Type B pancreatic cell (in vitro differentiated cells): ENCODE measurements around the gene ANKS1B. TPM values are rescaled to one million over a fixed set of nuclear protein-coding genes. Genes with fewer than 3 reads are reported as not detected.
"Not testable (repeated sequence)": the region's sequence is repeated elsewhere in the genome, so short reads cannot be mapped to it uniquely, and the experiment has no call there.

ENCODE experiments used
- DNase-seq: peaks from one replicate; pipeline ENCODE4 v3.0.0; 2021; ENCODE audit warnings: mixed read lengths; ENCODE audit not compliant: unreplicated experiment; ENCODE audit errors: extremely low spot score
- H3K27ac Mint-ChIP-seq: 2 replicates; pipeline ENCODE4 v1.8.0; 2021; ENCODE audit warnings: mild to moderate bottlenecking, mixed read lengths
- H3K27me3 Mint-ChIP-seq: 2 replicates; pipeline ENCODE4 v1.8.0; 2021; ENCODE audit warnings: mixed read lengths
- H3K36me3 Mint-ChIP-seq: 2 replicates; pipeline ENCODE4 v1.8.0; 2021; ENCODE audit warnings: mixed read lengths
- H3K4me1 Mint-ChIP-seq: one replicate; pipeline ENCODE4 v1.8.0; 2021; ENCODE audit warnings: mixed read lengths; ENCODE audit not compliant: unreplicated experiment
- H3K4me3 Mint-ChIP-seq: 2 replicates; pipeline ENCODE4 v1.8.0; 2021; ENCODE audit warnings: mild to moderate bottlenecking, mixed read lengths
- H3K9me3 Mint-ChIP-seq: 2 replicates; pipeline ENCODE4 v1.8.0; 2021; ENCODE audit warnings: mixed read lengths
- total RNA-seq: library from RNA; stranded (reverse); gene quantifications from 2 replicates; pipeline ENCODE4 v1.2.1, GENCODE V29; 2021; ENCODE audit warnings: low replicate concordance
- TF ChIP-seq, protein P1 (sequence below): fragments of 200-600 bp; sonication (generic); conservative IDR thresholded peaks from 2 replicates; pipeline ENCODE4 v1.5.0; 2021; ENCODE audit warnings: antibody characterized with exemption, mild to moderate bottlenecking

The ANKS1B gene
- total RNA-seq, 1 donor from 2014 or later, result 4.7 TPM

DNA sequence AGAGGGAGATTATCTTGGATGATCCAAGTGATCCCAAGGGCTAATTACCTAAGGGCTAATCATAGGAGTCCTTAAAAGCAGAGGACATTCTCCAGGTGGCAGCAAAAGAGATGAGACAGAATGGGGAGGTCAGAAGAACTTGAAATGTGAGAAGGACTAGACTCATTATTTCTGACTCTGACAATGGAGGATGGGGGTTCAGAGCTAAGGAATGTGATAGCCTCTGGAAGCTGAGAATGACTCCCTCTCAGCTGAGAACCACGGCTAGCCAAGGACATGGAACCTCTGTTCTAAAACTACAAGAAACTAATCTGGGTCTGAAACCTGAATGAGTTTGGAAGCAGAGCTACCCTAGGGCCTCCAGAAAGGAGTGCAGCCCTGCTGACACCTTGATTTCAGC lies 35.6 kb upstream of the ANKS1B start:
- H3K27ac Mint-ChIP-seq, result no peak overlapping the region
- H3K9me3 Mint-ChIP-seq, result no peaks in the 10 kb centered on the region
- TF ChIP-seq, protein P1, sequence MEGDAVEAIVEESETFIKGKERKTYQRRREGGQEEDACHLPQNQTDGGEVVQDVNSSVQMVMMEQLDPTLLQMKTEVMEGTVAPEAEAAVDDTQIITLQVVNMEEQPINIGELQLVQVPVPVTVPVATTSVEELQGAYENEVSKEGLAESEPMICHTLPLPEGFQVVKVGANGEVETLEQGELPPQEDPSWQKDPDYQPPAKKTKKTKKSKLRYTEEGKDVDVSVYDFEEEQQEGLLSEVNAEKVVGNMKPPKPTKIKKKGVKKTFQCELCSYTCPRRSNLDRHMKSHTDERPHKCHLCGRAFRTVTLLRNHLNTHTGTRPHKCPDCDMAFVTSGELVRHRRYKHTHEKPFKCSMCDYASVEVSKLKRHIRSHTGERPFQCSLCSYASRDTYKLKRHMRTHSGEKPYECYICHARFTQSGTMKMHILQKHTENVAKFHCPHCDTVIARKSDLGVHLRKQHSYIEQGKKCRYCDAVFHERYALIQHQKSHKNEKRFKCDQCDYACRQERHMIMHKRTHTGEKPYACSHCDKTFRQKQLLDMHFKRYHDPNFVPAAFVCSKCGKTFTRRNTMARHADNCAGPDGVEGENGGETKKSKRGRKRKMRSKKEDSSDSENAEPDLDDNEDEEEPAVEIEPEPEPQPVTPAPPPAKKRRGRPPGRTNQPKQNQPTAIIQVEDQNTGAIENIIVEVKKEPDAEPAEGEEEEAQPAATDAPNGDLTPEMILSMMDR, result no peak
- no peak overlapping the region for H3K4me3 Mint-ChIP-seq
- DNase-seq, result no peak
- H3K36me3 Mint-ChIP-seq, result no peaks in the 10 kb centered on the region
- H3K4me1 Mint-ChIP-seq, result no peaks in the 10 kb centered on the region
- no peaks in the 10 kb centered on the region for H3K27me3 Mint-ChIP-seq

DNA sequence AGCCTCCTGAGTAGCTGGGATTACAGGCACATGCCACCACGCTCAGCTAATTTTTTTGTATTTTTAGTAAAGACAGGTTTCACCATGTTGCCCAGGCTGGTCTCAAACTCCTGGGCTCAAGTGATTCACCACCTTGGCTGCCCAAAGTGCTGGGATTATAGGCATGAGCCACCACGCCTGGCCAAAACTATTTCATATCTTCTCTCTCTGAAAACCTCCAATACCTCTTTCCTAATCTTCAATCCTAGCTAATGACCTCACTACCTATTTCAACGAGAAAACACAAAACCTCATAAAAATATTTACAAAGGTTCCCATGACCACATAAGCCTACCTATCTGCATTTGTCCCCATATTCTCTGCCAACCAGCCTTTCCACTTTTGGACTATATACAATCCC lies 32.3 kb upstream of the ANKS1B start:
- Mint-ChIP-seq H3K9me3 (no peaks in the 10 kb centered on the region), H3K27ac (no peak overlapping the region), H3K36me3 (no peaks in the 10 kb centered on the region), H3K27me3 (no peaks in the 10 kb centered on the region), H3K4me1 (no peaks in the 10 kb centered on the region), H3K4me3 (no peak overlapping the region)
- no peak for DNase-seq
- TF ChIP-seq, protein P1, result no peak

DNA sequence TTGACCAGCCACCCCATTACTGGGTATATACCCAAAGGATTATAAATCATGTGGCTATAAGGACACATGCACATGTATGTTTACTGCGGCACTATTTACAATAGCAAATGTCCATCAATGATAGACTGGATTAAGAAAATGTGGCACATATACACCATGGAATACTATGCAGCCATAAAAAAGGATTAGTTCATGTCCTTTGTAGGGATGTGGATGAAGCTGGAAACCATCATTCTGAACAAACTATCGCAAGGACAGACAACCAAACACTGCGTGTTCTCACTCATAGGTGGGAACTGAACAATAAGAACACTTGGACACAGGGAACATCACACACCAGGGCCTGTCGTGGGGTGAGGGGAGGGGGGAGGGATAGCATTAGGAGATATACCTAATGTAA lies 31.6 kb upstream of the ANKS1B start:
- H3K4me3 Mint-ChIP-seq, H3K27ac Mint-ChIP-seq, H3K27me3 Mint-ChIP-seq, H3K36me3 Mint-ChIP-seq, DNase-seq, H3K4me1 Mint-ChIP-seq, H3K9me3 Mint-ChIP-seq: not testable (repeated sequence)

DNA sequence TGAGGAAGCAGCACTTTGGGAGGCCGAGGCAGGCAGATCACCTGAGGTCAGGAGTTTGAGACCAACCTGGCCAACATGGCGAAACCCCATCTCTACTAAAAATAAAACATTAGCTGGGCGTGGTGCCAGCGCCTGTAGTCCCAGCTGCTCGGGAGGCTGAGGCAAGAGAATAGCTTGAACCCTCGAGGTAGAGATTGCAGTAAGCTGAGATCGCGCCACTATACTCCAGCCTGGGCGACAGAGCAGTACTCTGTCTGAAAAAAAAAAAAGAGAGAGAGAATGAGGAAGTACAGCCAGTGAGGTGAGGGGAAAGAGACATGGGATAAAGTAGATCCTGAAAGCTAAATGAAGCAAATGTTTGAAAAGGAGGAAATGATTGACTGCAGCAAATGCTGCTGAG lies 21.1 kb upstream of the ANKS1B start:
- H3K4me1 Mint-ChIP-seq, H3K9me3 Mint-ChIP-seq, H3K4me3 Mint-ChIP-seq, DNase-seq, H3K27ac Mint-ChIP-seq, H3K36me3 Mint-ChIP-seq, H3K27me3 Mint-ChIP-seq: not testable (repeated sequence)

DNA sequence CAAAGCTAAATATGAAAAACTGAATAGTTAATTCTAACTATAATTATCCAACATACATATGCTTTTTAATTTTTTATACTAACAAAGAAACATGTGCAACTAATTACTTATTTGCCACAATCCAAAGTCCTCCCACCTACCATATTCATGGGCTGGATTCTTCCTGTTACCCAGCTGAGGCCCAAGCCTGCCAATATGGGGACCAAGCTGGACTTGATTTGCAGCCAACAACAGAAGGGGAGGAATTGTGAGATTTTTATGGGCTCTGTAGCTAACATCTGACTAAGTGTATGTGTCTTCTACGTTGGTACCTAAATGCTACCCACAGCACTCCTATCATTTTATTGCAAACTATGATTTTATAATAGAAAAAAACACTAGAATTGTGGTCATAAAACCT lies 13.1 kb upstream of the ANKS1B start:
- Mint-ChIP-seq H3K4me3 (no peak overlapping the region), H3K4me1 (no peaks in the 10 kb centered on the region), H3K36me3 (no peaks in the 10 kb centered on the region), H3K27me3 (no peaks in the 10 kb centered on the region), H3K9me3 (peaks cover 13% of the 10 kb centered on the region), H3K27ac (no peak overlapping the region)
- TF ChIP-seq, protein P1, result no peak
- DNase-seq, result no peak

DNA sequence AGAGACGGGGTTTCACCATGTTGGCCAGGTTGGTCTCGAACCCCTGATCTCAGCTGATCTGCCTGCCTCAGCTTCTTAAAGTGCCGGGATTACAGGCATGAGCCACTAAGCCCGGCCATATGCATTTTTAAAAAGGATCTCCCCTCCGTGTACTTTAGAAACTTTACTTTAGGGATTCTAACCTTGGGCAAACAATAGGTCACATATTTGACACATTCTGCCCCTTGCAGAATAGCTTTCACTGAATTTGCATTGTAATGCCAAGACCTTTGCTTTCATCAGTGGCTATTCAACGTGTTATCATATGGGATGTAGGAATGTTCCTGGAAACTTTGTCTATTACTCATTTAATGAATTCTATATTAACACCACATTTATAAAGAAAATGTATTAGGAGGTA lies 11.4 kb upstream of the ANKS1B start:
- Mint-ChIP-seq H3K4me1 (no peaks in the 10 kb centered on the region), H3K9me3 (peaks cover 13% of the 10 kb centered on the region), H3K4me3 (no peak overlapping the region), H3K36me3 (no peaks in the 10 kb centered on the region), H3K27me3 (no peaks in the 10 kb centered on the region), H3K27ac (no peak overlapping the region)
- TF ChIP-seq, protein P1, result no peak
- DNase-seq, result no peak

DNA sequence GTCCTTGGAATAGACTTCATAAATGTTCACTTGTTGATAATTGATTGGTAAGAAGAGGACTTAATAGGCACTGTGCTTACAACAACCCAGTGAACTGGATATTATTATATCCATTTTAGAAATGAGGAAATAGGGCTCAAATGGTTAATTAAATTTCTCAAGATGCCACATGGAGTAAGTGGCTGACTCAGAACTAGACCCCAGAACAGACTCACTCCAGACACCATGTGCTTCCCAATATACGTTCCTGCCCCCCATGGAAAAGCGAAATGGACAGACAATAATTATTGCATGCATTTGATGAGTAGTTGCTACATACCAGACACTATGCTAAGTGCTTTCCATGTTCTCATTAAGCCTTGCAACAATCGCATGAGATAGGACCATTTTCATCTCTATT lies 895 bp upstream of the ANKS1B start:
- Mint-ChIP-seq H3K4me3 (peak overlapping the region; percentile 88), H3K27ac (peak overlapping the region; percentile 16), H3K27me3 (peaks cover 53% of the 10 kb centered on the region), H3K9me3 (no peaks in the 10 kb centered on the region), H3K4me1 (peaks cover 6% of the 10 kb centered on the region), H3K36me3 (no peaks in the 10 kb centered on the region)
- DNase-seq, result no peak
- TF ChIP-seq, protein P1, result no peak
